OCI-LY1 (cell line): Measurements from ENCODE around the gene RAX2.

ENCODE experiments used
- EZH2 ChIP-seq: fragments of 200-600 bp; sonication (generic), shearing (Covaris generic); IDR thresholded peaks from 2 replicates; pipeline ENCODE4 v1.8.0; 2017; ENCODE audit warnings: borderline replicate concordance, mixed run types, mild to moderate bottlenecking, antibody characterized with exemption, low read length, moderate library complexity, mixed read lengths
- TF ChIP-seq, protein P1 (sequence below): fragments of 200-600 bp; sonication (generic), shearing (Covaris generic); IDR thresholded peaks from 2 replicates; pipeline ENCODE4 v1.5.1; 2017; ENCODE audit warnings: mild to moderate bottlenecking, antibody characterized with exemption, low read length, moderate library complexity, mixed read lengths

DNA sequence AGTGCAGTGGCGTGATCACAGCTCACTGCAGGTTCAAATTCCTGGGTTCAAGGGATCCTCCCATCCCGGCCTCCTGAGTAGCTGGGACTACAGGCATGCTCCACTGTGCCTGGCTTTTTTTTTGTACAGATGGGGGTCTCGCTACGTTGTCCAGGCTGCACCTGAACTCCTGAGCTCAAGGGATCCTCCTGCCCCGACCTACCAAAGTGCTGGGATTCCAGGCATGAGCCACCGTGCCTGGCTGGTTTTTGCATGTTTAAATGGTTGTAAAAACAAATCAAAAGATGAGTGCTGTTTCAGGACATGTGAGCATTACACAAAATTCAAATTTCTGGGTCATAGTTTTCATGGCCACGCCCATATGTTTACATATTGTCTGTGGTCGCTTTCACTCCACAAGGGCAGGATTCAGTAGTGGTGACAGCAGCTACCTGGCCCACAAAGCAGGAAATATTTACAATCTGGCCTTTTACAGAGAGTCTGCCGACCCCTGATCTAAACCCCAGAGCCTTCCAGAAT lies 8.8 kb upstream of the RAX2 start:
- TF ChIP-seq, protein P1, sequence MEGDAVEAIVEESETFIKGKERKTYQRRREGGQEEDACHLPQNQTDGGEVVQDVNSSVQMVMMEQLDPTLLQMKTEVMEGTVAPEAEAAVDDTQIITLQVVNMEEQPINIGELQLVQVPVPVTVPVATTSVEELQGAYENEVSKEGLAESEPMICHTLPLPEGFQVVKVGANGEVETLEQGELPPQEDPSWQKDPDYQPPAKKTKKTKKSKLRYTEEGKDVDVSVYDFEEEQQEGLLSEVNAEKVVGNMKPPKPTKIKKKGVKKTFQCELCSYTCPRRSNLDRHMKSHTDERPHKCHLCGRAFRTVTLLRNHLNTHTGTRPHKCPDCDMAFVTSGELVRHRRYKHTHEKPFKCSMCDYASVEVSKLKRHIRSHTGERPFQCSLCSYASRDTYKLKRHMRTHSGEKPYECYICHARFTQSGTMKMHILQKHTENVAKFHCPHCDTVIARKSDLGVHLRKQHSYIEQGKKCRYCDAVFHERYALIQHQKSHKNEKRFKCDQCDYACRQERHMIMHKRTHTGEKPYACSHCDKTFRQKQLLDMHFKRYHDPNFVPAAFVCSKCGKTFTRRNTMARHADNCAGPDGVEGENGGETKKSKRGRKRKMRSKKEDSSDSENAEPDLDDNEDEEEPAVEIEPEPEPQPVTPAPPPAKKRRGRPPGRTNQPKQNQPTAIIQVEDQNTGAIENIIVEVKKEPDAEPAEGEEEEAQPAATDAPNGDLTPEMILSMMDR, result no peak
- no peak for TF ChIP-seq EZH2
